Measurements from ENCODE around the gene ZNF648.
"Not testable (repeated sequence)": the region's sequence is repeated elsewhere in the genome, so short reads cannot be mapped to it uniquely, and the experiment has no call there.

- TF ChIP-seq ELK1 (IDR thresholded peaks at IDR 0.05; ENCODE audit: low read depth, low read length); CTCF (IDR thresholded peaks at IDR 0.05); NR3C1 (IDR thresholded peaks at IDR 0.05); SMC3 (IDR thresholded peaks at IDR 0.05); POLR2A (IDR thresholded peaks at IDR 0.05; ENCODE audit: low read length); JUN (IDR thresholded peaks at IDR 0.05); E2F6 (IDR thresholded peaks at IDR 0.05; ENCODE audit: borderline replicate concordance, low read depth); RAD21 (conservative IDR thresholded peaks at IDR 0.05 in 1 of 2, IDR thresholded peaks at IDR 0.05 in 1 of 2); TFCP2L1 (CRISPR knock-in tag; IDR thresholded peaks at IDR 0.05); SREBF2 (IDR thresholded peaks at IDR 0.05); ZC3H11A (IDR thresholded peaks at IDR 0.05); EP300 (IDR thresholded peaks at IDR 0.05): not testable (repeated sequence)
- TF ChIP-seq, protein P1, sequence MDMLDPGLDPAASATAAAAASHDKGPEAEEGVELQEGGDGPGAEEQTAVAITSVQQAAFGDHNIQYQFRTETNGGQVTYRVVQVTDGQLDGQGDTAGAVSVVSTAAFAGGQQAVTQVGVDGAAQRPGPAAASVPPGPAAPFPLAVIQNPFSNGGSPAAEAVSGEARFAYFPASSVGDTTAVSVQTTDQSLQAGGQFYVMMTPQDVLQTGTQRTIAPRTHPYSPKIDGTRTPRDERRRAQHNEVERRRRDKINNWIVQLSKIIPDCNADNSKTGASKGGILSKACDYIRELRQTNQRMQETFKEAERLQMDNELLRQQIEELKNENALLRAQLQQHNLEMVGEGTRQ (IDR thresholded peaks at IDR 0.05) = not testable (repeated sequence)
Measured at GRCh38 chr1:182045481-182045880, 16.0 kb downstream of the ZNF648 start.
